ENCODE data around the gene PHYKPL.
"Not testable (repeated sequence)": the region's sequence is repeated elsewhere in the genome, so short reads cannot be mapped to it uniquely, and the experiment has no call there.

Gene PHYKPL

DNA sequence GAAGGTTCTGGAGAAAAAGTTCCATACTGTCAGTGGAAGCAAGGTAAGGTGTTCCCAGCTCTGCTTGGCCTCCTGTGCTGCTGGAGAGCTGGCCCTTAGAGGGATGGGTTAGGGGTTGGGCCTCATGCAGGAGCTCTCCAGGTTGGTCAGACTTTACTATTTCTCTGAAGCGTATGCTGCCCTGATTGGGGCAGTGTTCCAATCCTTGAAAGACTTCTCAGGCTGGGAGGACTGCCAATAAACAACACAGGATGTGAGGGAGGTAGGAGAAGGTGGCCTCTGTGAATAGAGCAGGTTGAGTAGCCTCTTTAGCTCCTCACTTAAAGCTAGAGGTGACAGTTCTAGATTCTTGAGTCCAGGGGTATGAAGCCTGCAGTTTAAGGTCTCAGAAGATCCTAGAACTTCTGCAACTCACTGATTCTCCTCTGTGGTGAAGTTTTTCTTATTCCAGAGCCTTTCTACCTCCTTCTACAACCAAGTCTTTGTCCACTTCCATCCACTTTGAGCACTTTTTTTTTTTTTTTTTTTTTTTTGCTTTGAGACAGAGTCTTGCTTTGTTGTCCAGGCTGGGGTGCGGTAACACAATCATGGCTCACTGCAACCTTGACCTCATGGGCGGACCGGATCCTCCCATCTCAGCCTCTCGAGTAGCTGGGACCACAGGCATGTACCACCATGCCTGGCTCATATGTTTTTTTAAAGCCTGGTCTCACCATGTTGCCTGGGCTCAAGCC, 25.3 kb downstream of the PHYKPL start:
- no peak for DNase-seq (ENCODE audit: low read depth in 2 of 2)

DNA sequence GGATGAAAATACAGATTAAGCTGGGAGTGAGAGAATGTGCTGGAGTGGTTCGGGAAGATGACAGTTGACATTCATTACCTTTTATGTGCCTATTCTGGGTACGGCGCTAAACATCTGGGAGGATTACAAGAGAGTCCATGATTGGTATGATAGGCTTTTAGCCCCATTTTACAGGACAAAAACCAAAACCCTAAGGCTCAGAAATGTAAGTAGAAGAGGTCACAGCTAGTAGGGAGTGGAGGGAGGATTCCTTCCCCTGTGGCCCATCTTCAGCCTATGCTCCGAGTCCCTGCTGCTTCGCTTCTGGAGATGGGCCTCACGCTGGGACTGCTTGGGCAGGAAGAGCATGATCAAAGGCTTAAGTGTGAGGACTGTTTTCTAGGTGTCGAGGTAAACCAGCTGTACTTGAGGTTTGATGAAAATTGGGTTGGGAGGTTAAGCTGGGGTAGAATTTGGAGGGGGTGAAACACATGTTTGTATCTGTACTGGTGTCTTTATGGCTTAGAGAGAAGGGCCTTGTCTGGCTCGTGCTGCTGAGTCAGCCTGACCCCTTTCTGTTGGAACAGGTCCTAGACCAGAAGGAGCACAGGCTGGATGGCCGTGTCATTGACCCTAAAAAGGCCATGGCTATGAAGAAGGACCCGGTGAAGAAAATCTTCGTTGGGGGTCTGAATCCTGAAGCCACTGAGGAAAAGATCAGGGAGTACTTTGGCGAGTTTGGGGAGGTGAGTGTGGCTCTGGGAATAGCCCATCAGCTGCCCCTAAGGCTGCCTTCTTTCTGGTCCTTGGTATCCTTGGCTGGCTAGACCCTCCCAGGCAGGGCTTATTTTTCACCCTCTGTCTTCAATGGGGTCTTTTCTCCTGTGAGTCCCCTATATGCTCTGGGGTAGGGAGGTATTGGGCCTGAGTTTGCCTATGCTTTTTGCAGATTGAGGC, 26.2 kb downstream of the PHYKPL start:
- DNase-seq (ENCODE audit: low read depth in 2 of 2), result no peak

DNA sequence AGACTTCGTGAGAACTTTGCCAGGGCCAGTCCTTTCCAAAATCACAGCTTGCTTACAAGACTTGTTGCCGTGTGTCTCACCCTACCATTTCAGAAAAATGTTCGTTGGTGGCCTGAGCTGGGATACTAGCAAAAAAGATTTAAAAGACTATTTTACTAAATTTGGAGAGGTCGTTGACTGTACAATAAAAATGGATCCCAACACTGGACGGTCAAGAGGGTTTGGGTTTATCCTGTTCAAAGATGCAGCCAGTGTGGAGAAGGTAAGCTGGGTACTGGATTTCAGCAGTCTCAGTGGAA, 26.9 kb downstream of the PHYKPL start:
- DNase-seq (ENCODE audit: low read depth in 2 of 2), result no peak

DNA sequence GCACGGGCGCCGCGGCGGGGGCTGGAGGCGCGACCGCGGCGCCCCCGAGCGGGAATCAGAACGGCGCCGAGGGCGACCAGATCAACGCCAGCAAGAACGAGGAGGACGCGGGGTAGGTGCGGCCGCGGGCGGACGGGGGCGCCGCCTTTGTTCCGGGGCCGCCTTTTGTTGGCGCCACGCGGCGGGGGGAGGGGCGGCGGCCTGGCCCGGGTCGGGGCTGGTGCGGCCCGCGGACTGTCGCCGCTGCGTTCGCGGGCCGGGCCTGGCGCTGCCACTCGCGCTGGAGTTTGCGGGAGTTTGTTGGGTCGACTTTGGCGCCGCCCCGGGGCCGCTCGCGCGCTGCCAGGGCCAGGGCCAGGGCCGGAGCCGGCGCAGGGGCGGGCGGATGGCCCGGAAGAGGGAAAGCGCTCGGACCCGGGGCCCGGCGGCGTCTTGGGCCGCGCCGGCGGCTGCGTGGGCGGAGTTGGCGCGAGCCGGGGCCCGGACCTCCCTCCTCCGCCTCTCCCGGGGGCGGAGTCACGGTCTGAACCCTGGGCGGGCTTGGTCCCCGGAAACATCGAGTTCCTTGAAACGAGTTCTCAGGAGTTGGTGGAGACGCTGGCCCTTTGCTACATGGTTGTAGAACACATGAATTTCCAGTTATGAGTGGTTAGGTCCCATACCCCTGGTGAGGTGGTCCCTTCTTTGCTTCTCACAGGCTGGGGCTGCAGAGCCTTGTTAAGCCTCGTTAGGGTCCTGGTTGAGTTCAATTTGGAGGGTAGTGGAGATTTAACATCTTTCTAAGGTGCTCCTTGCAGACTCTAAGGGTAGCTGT, 27.5 kb downstream of the PHYKPL start:
- peak; percentile 67 to 76 for DNase-seq (ENCODE audit: low read depth in 2 of 2)

DNA sequence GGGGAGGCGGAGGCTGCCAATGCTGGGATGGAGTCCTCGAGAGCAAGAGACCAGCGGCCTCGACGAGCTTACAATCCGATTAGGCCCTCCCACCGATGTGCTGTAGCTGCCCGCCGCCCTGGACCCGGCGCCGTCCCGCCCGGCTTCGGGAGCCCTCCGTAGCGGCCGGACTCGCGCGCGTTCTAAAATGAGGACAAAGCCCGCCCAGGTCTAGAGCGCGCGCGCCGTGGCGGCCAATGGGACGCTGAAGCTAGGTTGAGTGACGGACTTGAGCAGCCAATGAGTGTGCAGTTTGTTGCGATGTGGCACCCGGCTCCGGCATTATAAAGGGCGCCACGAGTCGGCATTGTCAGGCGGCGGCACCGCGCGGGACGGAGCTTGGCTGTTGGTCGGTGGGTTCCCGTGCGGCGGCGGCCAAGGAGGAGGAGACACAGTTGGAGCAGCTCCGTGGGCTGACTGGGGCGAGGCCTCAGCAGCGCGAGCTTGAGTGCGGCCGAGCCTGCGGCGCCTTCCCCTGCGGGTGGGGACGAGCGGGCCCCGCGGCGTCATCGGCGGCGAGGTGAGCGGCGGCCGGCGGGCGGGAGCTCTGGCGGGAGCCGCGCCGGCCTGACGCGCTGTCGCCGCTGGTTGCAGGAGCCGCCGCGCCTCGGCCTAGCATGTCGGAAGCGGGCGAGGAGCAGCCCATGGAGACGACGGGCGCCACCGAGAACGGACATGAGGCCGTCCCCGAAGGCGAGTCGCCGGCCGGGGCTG, 28.2 kb downstream of the PHYKPL start, which contains the start of gene HNRNPAB:
TSS of gene HNRNPAB (plus strand) at position 352 of the 753 bp plus-strand sequence. CDS start at position 657, 305 bp downstream.
- peak; percentile 89 to 94 for DNase-seq (ENCODE audit: low read depth in 2 of 2)

DNA sequence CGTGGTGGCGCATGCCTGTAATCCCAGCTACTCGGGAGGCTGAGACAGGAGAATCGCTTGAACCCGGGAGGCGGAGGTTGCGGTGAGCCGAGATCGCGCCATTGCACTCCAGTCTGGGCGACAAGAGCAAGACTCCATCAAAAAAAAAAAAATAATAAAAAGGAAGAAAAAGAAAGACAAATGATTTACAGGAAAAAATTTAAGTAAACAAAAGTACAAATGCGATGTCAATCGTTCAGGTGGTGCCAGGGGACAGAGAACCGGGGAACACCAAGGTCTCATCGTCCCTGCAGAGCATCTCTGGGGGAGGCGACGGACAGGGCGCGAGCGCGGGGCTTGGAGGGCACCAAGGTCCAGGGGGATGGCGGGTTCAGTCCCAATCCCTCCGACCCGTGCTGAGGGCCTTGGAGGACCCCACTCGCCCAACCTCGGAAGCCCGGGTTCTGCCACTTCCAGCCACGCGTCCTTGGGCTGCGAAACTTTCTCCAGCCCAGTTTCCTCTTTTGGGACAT, 28.9 kb downstream of the PHYKPL start:
- DNase-seq (ENCODE audit: low read depth in 2 of 2), result no peak

DNA sequence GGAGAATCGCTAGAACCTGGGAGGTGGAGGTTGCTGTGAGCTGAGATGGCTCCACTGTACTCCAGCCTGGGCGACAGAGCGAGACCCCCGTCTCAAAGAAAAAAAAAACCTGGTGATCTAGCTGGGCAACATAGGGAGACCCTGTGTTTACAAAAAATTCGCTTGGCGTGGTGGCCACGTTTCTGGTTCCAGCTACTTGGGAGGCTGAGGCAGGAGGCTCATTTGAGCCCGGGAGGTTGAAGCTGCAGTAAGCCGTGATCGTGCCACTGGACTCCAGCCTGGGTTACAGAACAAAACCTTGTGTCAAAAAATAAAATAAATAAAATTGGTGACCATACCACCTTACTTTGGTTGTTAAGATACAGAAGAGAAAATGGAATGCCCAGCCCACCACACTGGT, 30.1 kb downstream of the PHYKPL start:
- no peak for DNase-seq (ENCODE audit: low read depth in 2 of 2)

DNA sequence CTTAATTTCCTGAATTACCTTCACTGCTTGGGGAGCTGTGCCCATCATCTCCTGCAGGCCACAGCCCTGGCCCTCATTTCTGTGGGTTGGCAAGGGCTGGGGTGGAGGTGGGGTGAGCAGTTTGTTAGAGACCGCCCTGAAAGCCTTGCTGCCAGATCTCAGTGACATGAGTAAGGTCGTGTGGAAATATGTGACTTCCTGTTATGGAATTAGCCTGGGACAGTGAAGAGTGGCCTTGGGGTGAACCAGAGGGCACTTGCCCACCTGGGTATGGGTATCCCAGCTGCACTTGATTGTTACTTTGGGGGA, 30.7 kb downstream of the PHYKPL start:
- no peak for DNase-seq (ENCODE audit: low read depth in 2 of 2)

DNA sequence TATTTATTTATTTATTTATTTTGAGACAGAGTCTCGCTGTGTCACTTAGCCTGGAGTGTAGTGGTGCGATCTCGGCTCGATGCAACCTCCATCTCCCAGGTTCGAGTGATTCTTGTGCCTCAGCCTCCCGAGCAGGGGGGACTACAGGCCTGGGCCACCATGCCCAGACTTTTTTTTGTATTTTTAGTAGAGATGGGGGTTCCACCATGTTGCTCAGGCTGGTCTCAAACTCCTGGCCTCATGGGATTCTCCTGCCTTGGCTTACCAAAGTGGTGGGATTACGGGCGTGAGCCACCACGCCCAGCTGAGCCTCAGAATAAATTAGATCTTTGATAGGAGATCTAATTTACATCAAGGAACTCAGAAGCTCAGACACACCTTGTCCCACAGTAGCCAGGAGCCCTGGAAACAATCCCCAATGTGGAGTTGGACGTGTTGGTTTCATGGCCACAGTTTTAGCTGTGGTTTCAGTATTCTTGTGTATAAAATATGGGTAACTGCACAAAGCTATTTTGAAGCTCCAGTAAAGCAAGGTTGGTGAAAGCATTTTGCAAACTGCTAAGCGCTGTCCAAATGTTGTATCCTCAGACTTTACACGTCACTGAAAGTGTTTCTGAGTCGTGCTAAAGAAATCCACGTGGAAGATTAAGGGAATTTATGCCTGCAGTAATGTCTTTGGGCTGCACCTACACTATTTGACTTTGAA, 31.2 kb downstream of the PHYKPL start:
- no peak for DNase-seq (ENCODE audit: low read depth in 2 of 2)

DNA sequence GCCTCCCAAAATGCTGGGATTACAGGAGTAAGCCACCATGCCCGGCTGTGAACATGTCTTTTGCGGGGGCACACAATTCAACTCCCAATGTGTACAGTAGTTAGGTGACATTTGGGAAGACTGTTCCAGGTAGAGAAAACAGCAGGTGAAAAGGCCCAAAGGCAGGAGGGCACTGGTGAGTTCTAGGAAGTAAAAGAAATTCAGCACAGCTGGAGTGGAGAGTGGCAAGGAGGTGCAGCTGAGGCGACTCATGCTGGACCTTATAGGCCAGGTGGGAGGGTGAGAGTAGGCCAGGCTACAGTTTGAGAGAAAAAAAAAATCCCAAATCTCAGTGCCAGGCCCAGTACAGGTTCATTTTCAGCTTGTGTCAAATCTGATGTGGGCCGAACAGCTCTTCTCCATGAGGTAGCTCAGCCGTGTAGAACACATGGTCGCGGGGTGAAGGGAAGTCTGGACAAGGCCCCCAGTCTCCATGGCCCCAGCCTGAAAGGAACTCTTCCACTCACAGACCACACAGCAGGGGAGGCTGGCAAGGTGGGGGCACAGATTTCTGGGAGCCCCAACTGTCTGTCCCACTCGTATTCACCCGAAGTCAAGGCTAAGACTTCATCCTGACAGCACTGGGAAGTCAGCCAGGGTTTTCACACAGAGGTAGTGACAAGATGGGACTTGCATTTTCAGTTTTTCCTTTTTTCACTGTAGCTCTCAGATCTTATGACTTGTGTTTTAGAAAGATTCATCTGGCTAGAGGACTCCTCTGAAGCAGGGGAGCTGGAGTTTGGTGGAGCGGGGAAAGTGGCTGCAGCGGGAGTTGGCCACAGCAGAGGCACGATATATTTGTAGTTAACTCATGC, 32.8 kb downstream of the PHYKPL start:
- no peak for DNase-seq (ENCODE audit: low read depth in 2 of 2)

DNA sequence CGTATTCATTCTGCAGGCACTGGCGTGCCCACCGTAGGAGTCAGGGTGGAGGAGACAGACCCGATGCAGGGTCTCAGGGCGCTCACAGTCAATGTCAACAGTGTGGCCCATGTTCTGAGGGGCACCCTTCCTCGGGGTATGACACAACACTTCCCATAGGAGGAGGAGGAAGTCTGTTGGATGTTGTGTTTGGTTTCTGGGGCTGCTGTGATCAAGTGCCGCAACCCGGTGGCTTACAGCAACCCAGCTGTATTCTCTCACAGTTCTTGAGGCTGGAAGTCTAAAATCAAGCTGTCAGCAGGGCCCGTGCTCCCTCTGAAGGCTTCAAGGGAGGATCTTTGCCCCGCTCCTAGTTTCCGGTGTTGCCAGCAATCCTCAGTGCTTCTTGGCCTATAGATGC, 33.9 kb downstream of the PHYKPL start:
- no peak for DNase-seq (ENCODE audit: low read depth in 2 of 2)

DNA sequence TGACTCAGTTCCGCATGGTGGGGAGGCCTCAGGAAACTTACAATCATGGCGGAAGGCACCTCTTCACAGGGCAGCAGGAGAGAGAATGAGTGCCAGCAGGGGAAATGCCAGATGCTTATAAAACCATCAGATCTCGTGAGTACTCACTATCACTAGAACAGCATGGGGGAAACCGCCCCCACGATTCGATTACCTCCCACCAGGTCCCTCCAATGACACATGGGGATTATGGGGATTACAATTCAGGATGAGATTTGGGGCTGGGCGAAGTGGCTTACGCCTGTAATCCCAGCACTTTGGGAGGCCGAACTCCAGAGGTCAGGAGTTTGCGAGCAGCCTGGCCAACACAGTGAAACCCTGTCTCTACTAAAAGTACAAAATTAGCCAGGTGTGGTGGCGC, 34.5 kb downstream of the PHYKPL start:
- DNase-seq (ENCODE audit: low read depth in 2 of 2), result not testable (repeated sequence)

DNA sequence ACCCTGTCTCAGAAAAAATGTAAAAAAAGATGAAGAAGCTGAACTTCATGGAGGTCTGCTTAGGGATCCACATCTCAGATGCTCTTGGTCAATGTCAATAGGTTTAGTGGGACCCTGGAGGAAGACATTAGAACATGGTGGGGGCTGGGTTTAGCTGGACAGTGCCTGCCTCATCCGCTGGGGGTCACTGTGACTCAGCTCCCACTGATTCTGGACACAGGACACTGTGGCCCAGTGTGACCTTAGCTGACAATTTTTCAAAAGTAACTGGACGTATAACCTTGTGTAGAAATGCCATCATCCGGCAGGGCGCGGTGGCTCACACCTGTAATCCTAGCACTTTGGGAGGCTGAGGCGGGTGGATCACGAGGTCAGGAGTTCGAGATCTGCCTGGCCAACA, 35.6 kb downstream of the PHYKPL start:
- no peak for DNase-seq (ENCODE audit: low read depth in 2 of 2)

DNA sequence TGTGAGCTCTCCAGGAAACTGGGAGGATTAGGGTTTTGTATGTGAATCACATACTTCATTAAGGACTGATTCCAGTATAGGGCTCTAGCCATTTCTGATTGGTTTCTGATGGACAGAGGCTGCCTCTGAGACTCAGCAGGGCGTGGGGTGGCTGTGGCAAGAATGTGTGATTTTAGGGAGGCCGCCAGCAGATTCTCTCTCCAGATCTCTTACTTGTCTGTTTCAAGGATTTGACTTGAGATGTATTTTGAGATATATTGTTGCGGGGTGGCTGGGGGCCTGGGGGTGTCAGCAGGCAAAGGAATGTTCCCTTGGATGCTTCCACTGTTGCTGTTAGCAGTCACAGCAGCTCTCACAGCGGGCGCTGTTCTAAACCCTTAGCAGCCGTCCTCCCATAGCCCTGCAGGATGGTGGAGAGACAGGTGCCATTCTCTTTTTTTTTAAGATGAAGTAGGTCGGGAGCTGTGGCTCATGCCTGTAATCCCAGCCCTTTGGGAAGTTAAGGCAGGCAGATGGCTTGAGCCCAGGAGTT, 36.3 kb downstream of the PHYKPL start:
- DNase-seq (ENCODE audit: low read depth in 2 of 2), result no peak

DNA sequence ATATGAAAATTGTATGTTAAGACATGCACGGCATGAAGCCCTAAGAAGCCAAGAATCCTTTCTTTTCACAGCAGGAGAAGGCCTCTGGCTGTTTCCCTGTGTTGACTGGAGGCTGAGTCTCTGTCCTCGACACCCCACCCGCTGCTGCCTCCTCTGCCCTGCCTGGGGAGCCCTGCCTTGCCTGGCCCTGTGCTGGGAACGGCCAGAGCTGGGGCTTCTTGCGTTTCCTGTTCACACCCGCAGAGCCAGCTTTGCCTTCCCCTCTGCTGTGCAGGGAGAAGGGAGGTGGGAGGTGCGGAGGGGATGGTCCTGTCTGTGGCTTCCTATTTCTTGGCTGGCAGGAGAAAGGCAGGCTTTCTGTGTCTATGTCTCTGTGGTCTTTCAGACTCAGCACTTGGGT, 38.6 kb downstream of the PHYKPL start:
- no peak for DNase-seq (ENCODE audit: low read depth in 2 of 2)

DNA sequence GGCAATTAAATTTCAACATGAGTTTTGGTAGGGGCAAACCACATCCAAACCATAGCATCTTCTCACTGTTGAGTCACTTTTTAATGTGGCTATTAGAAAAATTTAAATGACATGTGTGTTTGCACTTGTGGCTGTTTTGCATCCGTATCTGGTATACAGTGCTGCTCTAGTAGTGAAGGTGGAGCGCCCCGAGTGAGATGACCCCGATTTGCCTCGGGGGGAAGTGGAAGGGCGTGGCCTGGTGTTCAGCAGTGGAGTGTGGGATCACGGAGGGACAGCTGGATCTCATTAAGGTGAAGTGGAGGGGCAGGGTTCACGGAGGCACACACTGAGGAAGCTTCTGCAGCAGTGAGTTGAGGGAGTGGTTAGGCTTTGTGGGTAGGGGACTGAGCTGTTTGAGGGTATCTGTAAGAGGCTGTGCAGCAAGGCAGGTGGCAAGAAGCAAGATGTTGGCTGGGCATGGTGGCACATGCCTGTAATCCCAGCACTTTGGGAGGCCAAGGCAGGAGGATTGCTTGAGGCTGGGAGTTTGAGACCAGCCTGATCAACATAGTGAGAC, 39.3 kb downstream of the PHYKPL start:
- no peak for DNase-seq (ENCODE audit: low read depth in 2 of 2)

DNA sequence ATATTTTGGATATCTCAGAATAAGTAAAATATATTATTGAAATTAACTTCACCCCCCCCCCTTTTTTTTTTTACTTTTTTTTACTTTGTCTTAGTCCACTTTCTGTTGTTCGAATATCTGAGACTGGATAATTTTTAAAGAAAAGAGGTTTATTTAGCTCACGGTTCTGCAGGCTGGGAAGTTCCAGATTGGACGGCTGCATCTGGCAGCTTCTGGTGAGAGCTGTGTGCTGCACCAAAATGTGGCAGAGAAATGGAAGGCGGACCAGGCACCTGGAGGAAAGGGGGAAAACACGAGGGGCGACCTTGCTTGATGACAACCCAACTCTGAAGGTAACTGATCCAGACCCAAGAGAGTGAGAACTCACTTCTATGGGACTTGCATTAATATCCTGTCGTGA, 39.8 kb downstream of the PHYKPL start:
- DNase-seq (ENCODE audit: low read depth in 2 of 2), result no peak

DNA sequence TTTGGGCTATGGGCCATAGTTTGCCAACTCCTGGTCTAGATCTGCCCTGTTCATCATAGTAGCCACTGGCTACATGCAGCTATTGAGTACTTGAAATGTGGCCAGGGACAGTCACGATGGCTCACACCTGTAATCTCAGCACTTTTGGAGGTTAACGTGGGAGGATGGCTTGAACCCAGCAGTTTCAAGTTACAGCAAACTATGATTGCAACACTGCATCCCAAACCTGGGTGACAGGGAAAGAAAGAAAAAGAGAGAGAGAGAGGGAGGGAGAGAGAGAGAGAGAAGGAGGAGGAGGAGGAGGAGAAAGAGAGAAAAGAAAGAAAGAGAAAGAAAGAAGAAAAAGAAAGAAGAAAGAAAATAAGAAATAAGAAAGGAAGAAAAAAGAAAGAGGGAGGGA, 40.4 kb downstream of the PHYKPL start:
- DNase-seq (ENCODE audit: low read depth in 2 of 2), result no peak

DNA sequence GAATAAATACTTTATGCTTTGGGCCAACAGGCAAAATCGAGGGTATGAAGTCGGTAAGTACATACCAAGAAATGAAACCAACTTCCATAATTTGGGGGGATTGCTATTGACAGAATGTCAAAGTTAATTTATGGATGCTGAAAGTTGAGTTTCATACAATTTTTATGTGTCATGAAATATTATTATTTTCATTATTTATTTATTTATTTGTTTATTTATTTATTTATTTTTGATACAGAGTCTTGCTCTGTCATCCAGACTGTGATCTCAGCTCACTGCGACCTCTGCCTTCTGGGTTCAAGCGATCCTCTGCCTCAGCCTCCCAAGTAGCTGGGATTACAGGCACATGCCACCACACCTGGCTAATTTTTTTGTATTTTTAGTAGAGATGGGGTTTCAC, 40.9 kb downstream of the PHYKPL start:
- no peak for DNase-seq (ENCODE audit: low read depth in 2 of 2)
